SK-N-SH treated with all-trans-retinoic acid at 6 μM for 48 hours (cell line): ENCODE data around the gene PAK5.

Source experiments
- ATAC-seq: fragments of 200-7000 bp; cut with Tn5 transposase; 3 replicates; pipeline ENCODE4 v1.9.1; 2020; ENCODE audit warnings: mild to moderate bottlenecking, moderate library complexity
- ARNTL ChIP-seq: fragments of 450-650 bp; formaldehyde crosslinking; IDR thresholded peaks from 2 replicates; pipeline ENCODE4 v1.5.0; 2020; ENCODE audit warnings: low read depth, mild to moderate bottlenecking, moderate library complexity, borderline replicate concordance
- BACH2 ChIP-seq: fragments of 250-450 bp; sonication (Bioruptor Pico); IDR thresholded peaks from 2 replicates; pipeline ENCODE4 v1.9.0; 2021; ENCODE audit warnings: mild to moderate bottlenecking, borderline replicate concordance
- CSDC2 ChIP-seq: fragments of 250-450 bp; sonication (Bioruptor Pico); IDR thresholded peaks from 2 replicates; pipeline ENCODE4 v1.5.0; 2020; ENCODE audit warnings: mild to moderate bottlenecking, moderate library complexity
- CSRNP3 ChIP-seq: fragments of 250-450 bp; sonication (Bioruptor Pico); IDR thresholded peaks from 2 replicates; pipeline ENCODE4 v1.5.1; 2021; ENCODE audit warnings: mild to moderate bottlenecking, moderate library complexity
- ESRRG ChIP-seq: fragments of 250-450 bp; sonication (Bioruptor Pico); IDR thresholded peaks from 2 replicates; pipeline ENCODE4 v1.6.1; 2021; ENCODE audit warnings: mild to moderate bottlenecking
- GLIS3 ChIP-seq: fragments of 250-450 bp; sonication (Bioruptor Pico); IDR thresholded peaks from 2 replicates; pipeline ENCODE4 v1.5.0; 2020; ENCODE audit warnings: mild to moderate bottlenecking, moderate library complexity
- ISL1 ChIP-seq: fragments of 250-450 bp; sonication (Bioruptor Pico); IDR thresholded peaks from 2 replicates; pipeline ENCODE4 v2.1.2; 2022; ENCODE audit warnings: mild to moderate bottlenecking, moderate library complexity
- OSR1 ChIP-seq: fragments of 250-450 bp; sonication (Bioruptor Pico); IDR thresholded peaks from 2 replicates; pipeline ENCODE4 v1.8.0; 2022; ENCODE audit warnings: moderate library complexity, mild to moderate bottlenecking, inconsistent platforms
- PATZ1 ChIP-seq: fragments of 250-450 bp; sonication (Bioruptor Pico); IDR thresholded peaks from 2 replicates; pipeline ENCODE4 v1.8.0; 2020; ENCODE audit warnings: mild to moderate bottlenecking, moderate library complexity, borderline replicate concordance
- PPARA ChIP-seq: fragments of 250-450 bp; sonication (Bioruptor Pico); IDR thresholded peaks from 2 replicates; pipeline ENCODE4 v1.5.0; 2020; ENCODE audit warnings: mild to moderate bottlenecking, borderline replicate concordance
- RARB ChIP-seq: fragments of 250-450 bp; sonication (Bioruptor Pico); IDR thresholded peaks from 2 replicates; pipeline ENCODE4 v1.8.0; 2021; ENCODE audit warnings: mild to moderate bottlenecking, moderate library complexity
- SNAI2 ChIP-seq: fragments of 250-450 bp; sonication (Bioruptor Pico); IDR thresholded peaks from 2 replicates; pipeline ENCODE4 v1.5.0; 2020; ENCODE audit warnings: mild to moderate bottlenecking, moderate library complexity
- TCF4 ChIP-seq: fragments of 250-450 bp; sonication (Bioruptor Pico); IDR thresholded peaks from 2 replicates; pipeline ENCODE4 v1.8.0; 2021; ENCODE audit warnings: mild to moderate bottlenecking, moderate library complexity, borderline replicate concordance
- TOX ChIP-seq: fragments of 250-450 bp; sonication (Bioruptor Pico); IDR thresholded peaks from 2 replicates; pipeline ENCODE4 v1.8.0; 2021; ENCODE audit warnings: mild to moderate bottlenecking, moderate library complexity, borderline replicate concordance
- TSHZ2 ChIP-seq: fragments of 250-450 bp; sonication (Bioruptor Pico); IDR thresholded peaks from 2 replicates; pipeline ENCODE4 v1.5.0; 2020; ENCODE audit warnings: mild to moderate bottlenecking, moderate library complexity
- ZC3H10 ChIP-seq: fragments of 250-450 bp; sonication (Bioruptor Pico); IDR thresholded peaks from 2 replicates; pipeline ENCODE4 v1.5.1; 2021; ENCODE audit warnings: mild to moderate bottlenecking, moderate library complexity
- ZFP3 ChIP-seq: fragments of 250-450 bp; sonication (Bioruptor Pico); IDR thresholded peaks from 2 replicates; pipeline ENCODE4 v1.5.0; 2020; ENCODE audit warnings: mild to moderate bottlenecking, moderate library complexity
- ZFP30 ChIP-seq: fragments of 450-650 bp; formaldehyde crosslinking; IDR thresholded peaks from 2 replicates; pipeline ENCODE4 v1.5.0; 2022; ENCODE audit warnings: mild to moderate bottlenecking, moderate library complexity
- ZNF565 ChIP-seq: fragments of 450-650 bp; formaldehyde crosslinking; conservative IDR thresholded peaks from 2 replicates; pipeline ENCODE4 v1.5.0; 2020; ENCODE audit warnings: low read depth, mild to moderate bottlenecking, moderate library complexity
- ZNF70 ChIP-seq: fragments of 450-650 bp; formaldehyde crosslinking; IDR thresholded peaks from 2 replicates; pipeline ENCODE4 v1.5.0; 2020; ENCODE audit warnings: mild to moderate bottlenecking, moderate library complexity
- ZNF8 ChIP-seq: fragments of 450-650 bp; formaldehyde crosslinking; IDR thresholded peaks from 2 replicates; pipeline ENCODE4 v1.5.0; 2020; ENCODE audit warnings: mild to moderate bottlenecking, moderate library complexity
- TF ChIP-seq, protein P1 (sequence below): fragments of 250-450 bp; sonication (Bioruptor Pico); IDR thresholded peaks from 2 replicates; pipeline ENCODE4 v1.8.0; 2021; ENCODE audit warnings: low read depth, mild to moderate bottlenecking, moderate library complexity, borderline replicate concordance
- TF ChIP-seq, protein P2 (sequence below): fragments of 250-450 bp; sonication (Bioruptor Pico); IDR thresholded peaks from 2 replicates; pipeline ENCODE4 v1.5.1; 2020; ENCODE audit warnings: low read depth, mild to moderate bottlenecking, moderate library complexity

The PAK5 gene

GRCh38 chr20:9565910-9566550 is 272.8 kb downstream of the PAK5 start:
- TF ChIP-seq ZFP3 (no peak), ZC3H10 (CRISPR knock-in tag) (no peak), PPARA (no peak), TCF4 (CRISPR knock-in tag) (no peak), CSDC2 (CRISPR knock-in tag) (no peak), OSR1 (CRISPR knock-in tag) (no peak), BACH2 (CRISPR knock-in tag) (no peak), SNAI2 (no peak), RARB (no peak), PATZ1 (CRISPR knock-in tag) (no peak), ESRRG (CRISPR knock-in tag) (no peak), ISL1 (CRISPR knock-in tag) (no peak), ZNF70 (CRISPR knock-in tag) (no peak), ARNTL (CRISPR knock-in tag) (no peak)
- TF ChIP-seq, protein P1, sequence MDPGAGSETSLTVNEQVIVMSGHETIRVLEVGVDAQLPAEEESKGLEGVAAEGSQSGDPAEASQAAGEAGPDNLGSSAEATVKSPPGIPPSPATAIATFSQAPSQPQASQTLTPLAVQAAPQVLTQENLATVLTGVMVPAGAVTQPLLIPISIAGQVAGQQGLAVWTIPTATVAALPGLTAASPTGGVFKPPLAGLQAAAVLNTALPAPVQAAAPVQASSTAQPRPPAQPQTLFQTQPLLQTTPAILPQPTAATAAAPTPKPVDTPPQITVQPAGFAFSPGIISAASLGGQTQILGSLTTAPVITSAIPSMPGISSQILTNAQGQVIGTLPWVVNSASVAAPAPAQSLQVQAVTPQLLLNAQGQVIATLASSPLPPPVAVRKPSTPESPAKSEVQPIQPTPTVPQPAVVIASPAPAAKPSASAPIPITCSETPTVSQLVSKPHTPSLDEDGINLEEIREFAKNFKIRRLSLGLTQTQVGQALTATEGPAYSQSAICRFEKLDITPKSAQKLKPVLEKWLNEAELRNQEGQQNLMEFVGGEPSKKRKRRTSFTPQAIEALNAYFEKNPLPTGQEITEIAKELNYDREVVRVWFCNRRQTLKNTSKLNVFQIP (CRISPR knock-in tag): no peak
- ATAC-seq: no peak

DNA sequence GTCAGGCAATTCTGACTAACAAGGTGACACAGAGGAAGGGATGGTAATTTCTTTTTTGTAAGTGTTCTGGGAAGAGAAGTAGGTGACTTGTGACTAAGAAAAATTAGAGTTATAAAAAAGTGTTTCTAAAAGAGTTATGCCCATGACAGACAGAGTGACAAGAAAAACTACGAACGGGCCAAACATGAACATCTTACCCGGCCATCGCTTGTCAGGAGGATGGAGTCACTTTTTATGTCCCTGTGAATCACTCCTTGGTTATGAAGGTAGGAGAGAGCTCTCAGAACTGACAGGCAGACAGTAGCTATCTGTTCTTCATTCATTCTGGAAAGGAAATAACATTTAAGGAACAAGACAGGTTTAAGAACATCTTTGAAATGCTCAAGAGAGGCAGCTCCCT is 281.5 kb downstream of the PAK5 start:
- ATAC-seq: no peak
- TF ChIP-seq, protein P2, sequence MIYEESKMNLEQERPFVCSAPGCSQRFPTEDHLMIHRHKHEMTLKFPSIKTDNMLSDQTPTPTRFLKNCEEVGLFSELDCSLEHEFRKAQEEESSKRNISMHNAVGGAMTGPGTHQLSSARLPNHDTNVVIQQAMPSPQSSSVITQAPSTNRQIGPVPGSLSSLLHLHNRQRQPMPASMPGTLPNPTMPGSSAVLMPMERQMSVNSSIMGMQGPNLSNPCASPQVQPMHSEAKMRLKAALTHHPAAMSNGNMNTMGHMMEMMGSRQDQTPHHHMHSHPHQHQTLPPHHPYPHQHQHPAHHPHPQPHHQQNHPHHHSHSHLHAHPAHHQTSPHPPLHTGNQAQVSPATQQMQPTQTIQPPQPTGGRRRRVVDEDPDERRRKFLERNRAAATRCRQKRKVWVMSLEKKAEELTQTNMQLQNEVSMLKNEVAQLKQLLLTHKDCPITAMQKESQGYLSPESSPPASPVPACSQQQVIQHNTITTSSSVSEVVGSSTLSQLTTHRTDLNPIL (CRISPR knock-in tag): no peak
- no peak for TF ChIP-seq ZNF565 (CRISPR knock-in tag)
- no peak for TF ChIP-seq BACH2 (CRISPR knock-in tag)
- no peak for TF ChIP-seq ESRRG (CRISPR knock-in tag)
- no peak for TF ChIP-seq ZC3H10 (CRISPR knock-in tag)
- TF ChIP-seq ZNF8: no peak
- TF ChIP-seq TSHZ2 (CRISPR knock-in tag): no peak
- no peak for TF ChIP-seq ISL1 (CRISPR knock-in tag)
- no peak for TF ChIP-seq ZFP3
- TF ChIP-seq SNAI2: no peak
- no peak for TF ChIP-seq TOX (CRISPR knock-in tag)
- no peak for TF ChIP-seq GLIS3 (CRISPR knock-in tag)
- no peak for TF ChIP-seq ZNF70 (CRISPR knock-in tag)
- TF ChIP-seq PATZ1 (CRISPR knock-in tag): no peak
- no peak for TF ChIP-seq TCF4 (CRISPR knock-in tag)
- no peak for TF ChIP-seq OSR1 (CRISPR knock-in tag)
- no peak for TF ChIP-seq CSRNP3 (CRISPR knock-in tag)
- no peak for TF ChIP-seq RARB
- no peak for TF ChIP-seq ZFP30 (CRISPR knock-in tag)
- no peak for TF ChIP-seq ARNTL (CRISPR knock-in tag)
